GM21717 (cell line): ENCODE results near the gene TBCD.

Source experiments
- ATAC-seq: cut with Tn5 transposase; IDR thresholded peaks from one replicate; pipeline ENCODE4 v1.9.1; 2021; ENCODE audit warnings: mild to moderate bottlenecking, moderate library complexity; ENCODE audit not compliant: unreplicated experiment

TBCD gene

DNA sequence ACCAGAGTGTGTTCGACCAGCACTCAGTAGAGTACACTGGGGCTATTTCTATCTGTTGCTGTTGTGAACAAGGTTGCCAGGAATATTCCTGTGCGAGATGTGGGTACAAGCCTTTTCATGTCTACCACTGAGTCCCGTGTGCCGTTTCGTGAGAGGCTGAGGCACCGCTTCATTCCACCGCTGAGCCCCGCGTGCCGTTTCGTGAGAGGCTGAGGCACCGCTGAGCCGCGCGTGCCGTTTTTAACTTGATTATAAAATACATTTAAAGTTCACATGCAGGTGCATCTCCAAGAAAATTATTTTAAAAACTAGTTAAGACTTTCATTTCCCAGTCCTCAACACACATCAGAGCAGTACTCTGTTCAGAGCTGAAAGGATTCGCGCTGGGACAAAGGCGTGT, 166.6 kb downstream of the TBCD start:
- no peak for ATAC-seq

DNA sequence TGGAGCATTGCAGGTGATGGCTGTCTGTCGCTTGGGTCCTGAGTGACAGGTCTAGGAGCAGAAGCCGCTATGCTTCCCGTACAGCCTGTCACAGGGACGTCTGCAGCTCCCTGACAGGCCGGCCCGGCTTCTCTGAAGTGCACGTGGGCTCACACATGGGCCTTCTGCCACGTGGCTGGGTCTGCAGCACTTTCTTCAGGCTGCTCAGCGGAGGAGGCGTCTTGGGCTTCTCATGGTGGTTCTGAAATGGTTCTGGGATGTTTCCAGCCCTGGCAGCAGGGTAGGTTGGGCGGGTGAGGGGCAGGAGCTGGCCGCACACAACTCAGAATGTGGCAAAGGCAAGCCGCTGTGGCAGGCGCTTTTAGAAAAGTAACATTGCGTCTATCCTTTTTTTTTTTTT, 168.3 kb downstream of the TBCD start:
- ATAC-seq: no peak

DNA sequence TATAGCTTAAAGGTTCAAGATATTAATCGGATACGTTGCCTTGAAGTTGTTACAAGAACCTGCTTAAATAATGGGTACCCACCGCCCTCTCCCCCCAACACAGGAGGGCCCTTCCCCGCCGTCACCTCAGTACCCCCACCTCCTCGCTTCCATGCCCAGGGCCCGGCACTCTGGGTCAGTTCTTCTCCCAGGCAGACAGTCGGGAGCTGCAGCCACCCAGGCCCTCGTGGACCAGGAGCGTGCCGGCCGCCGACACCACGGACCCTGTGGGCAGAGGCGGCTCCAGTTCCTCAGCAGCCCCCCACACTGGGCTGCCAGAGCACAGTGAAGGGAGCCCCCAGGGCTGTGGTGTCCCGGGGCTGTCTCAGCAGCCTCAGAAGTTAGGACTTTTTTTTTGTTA, 168.8 kb downstream of the TBCD start:
- no peak for ATAC-seq

DNA sequence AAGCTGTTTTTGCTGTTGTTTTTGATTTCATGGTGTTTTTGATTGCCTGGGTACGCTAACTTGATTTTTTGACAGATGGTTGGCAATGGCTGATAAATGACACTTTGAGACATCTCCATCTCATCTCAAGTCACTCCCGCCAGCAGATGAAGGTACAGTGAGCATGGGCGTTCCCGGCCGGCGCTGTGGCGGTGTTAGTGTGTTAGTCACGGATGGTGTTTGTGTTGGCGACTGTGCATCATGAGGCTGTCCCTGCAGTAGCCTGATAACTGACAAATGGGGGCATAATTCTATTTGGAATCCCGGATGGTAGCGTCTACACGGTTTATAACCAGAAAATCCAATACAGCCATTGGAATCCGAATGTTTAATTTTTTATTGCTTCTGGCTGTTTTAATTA, 169.6 kb downstream of the TBCD start:
- ATAC-seq: no peak

DNA sequence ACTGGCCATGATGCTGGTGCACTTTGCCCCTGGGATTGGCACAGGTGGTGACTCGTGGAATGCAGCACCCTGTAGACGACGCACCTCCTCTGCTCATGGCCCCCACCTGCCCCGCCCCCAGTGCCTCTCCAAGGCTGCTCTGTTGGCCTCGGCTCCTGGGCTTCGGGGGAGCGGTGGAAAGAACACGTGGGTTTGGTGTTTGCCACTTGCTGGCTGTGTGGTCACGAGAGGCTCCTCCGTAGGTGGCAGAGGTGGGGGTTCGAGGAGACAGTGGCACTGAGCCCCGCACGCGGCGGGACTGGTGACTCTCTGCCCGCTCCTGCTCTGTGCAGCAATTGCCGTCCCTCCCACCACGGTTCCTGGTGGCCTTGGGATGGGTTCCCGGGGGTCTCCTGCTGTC, 170.8 kb downstream of the TBCD start:
- ATAC-seq: no peak

DNA sequence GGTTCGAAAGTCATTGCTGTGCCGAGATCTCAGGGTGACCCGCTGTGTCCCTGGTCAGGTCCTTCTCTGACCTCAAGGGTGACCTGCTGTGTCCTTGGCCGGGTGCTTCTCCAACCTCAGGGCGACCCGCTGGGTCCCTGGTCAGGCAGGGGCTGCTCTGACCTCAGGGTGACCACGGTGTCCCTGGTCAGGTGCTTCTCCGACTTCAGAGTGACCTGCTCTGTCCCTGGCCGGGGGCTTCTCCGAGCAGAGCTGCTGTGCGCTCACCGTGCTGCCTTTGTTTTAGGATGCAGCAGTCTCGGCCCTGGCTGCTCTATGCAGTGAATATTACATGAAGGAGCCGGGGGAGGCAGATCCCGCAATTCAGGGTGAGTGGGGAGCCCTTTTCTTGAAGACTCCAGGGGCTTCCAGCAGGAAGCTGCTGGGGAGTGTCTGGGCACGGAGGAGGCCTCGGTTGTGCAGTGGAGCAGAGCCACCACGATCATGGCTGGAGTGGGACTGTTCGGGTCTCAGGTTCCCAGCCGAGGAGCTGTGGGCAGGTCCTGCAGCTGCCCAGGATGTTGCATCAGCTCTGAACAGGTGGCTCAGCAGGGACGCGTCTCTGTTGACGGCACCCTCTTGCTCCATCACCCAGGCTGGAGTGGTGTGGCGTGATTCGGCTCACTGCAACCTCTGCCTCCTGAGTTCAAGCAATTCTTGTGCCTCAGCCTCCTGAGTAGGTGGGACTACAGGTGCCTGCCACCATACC, 171.7 kb downstream of the TBCD start:
- ATAC-seq: no peak

DNA sequence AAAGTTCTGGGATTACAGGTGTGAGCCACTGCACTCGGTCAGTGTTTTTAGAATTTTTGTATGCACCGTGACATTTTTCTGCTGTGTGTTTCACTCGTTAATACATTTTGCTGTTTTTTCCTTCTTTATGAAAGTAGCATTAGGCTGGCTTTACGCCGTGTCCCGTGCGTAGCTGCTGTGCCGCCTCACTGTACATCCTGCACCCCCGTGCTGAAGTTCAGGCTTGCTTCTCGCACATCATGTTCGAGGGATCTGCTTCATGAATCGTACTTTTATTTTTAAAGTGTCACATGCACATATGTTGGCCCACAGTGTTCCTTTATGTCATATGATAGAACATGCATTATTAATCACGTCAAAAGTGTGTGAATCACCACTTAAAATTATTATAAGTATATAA, 172.3 kb downstream of the TBCD start:
- no peak for ATAC-seq

DNA sequence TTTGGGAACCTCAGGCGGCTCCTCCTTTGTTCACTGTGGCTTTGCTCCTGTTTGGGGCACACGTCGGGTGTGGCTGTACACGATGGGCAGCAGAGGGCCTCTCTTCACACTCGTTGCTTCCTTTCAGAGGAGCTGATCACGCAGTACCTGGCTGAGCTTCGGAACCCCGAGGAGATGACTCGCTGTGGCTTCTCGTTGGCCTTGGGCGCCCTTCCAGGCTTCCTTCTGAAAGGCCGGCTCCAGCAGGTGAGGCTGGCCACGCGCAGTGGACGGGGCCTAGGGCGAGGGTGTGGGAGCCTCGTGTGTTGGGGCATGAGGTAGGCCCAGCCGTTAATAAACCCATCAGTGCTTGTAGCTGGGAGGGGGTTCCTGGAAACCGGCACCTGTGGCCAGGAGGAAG, 172.9 kb downstream of the TBCD start:
- no peak for ATAC-seq

DNA sequence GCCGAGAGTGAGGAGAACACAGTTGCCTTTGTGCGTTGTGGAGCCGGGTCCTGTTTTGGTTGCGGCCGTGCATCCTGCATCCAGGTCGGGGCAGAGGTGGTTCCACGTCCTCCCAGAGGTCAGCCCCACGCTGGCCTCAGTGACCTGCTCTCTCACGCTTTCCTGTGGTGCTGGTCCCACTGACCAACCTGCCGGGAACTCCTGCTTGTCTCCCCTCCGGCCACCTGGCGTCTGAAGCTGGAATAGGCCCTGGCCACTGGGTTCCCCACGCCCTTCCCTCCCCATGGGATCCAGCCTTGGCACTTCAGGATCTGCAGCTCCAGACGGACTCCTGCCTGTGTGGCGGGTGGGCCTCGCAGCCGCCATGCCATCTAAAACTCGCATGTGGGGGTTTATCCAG, 173.5 kb downstream of the TBCD start:
- ATAC-seq: no peak

DNA sequence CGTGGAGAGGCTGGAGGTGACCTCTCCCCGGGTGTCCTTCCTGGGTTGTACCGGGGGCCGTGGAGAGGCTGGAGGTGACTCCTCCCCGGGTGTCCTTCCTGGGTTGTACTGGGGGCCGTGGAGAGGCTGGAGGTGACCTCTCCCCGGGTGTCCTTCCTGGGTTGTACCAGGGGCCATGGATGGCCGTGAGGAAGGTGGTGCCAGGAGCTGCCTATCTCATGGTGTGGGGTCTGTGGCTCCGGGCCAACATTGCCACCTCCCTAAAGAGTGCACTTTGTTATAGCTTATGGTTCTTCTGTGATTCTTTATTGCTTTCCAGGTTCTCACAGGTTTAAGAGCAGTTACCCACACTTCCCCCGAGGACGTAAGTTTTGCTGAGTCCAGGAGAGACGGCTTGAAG, 174.2 kb downstream of the TBCD start:
- ATAC-seq: no peak

DNA sequence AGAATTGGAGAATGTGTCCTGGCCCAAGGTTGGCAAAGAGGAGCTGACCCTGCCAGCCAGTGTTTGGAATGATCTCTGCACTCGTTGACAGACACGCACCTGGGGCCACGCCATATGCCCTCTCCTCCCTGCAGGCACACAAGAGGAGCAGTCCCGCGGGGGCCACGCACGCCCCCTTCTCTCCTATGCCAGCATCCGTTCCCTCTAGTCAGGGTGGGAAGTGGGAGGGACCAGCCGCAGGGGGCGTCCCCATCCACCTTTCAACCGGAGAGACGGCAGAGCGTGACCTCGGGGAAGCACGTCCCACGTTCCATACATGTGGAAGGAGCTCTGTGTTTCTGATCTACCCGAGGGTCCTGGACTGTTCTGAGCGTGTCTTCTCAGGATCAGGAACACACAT, 174.9 kb downstream of the TBCD start:
- ATAC-seq: no peak

DNA sequence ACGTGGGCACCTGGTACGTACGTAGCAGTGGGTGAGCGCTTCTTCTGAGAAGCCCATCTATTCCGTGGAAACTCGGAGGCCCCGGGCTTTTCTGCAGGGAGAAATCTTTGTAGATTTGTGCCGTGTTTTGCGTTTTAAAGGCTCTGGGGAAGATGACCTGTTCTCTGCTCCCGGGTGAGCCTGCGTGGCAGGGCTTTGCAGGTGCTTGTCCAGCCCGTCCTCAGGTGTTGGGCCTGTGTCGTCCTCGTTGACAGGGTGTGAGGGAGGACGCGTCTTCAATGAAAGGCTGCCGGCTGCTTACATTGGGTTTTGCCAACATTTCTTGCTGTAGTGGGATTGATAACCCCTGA, 175.4 kb downstream of the TBCD start:
- ATAC-seq: no peak

DNA sequence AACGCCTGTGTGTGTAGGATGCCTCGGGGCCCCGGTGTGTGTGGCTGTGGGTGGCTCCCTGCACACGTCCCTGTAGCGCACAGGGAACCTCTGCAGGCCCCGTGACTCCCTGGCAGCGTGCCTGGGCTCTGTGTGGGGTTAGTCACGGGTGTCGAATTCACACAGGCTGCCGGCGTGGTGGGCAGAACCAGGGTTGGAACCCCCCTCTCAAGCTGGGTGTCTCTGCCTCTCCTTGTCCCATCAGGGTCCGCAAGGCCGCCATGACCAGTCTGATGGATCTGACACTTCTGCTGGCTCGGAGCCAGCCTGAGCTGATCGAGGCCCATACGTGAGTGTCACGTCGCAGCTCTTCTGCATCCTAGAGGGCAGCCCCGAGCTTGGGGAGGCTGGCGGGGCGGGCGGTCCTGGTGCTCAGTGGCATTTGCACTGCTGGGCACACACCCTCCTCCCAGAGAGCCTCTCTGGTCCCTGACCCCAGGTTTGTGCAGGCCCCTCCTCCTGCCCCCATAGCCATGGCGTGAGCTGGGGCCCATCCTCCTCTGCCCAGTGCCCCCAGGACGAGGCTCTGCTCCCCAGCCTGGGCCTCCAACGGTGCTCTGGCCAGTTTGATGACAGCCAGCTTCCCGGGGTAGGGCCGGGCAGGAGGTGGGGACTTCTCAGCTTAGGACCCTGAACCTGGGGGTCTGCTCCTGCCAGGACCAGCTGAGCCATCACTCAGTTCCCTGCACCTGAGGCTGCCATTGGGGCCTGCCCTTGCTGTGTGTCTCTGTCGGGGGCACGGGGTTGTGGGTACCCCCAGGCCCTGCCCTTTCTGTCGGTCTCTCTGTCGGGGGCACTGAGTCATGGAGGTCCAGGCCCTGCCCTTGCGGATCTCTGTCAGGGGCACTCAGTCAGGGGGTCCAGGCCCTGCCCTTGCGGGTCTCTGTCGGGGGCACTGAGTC, 176.1 kb downstream of the TBCD start:
- ATAC-seq: no peak

DNA sequence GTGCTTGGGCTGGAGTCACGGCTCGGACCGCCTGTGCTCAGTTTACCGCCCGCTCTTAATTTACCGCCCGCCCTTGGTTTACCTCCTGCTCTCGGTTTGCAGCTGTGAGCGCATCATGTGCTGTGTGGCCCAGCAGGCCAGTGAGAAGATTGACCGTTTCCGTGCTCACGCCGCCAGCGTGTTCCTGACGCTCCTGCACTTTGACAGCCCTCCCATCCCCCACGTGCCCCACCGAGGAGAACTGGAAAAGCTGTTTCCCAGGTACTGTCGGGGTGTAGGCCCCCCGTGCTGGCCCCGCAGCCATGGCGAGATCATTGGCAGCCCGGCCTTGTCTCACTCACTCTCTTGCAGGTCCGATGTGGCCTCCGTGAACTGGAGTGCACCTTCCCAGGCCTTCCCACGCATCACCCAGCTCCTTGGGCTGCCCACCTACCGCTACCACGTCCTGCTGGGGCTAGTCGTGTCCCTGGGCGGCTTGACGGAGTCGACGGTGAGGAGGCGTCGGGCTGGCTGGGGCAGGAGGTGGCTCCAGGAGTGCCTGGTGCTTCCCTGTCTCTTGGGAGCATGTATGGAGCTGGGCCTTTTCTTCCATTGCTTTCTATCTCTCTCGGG, 177.3 kb downstream of the TBCD start:
- ATAC-seq: no peak

DNA sequence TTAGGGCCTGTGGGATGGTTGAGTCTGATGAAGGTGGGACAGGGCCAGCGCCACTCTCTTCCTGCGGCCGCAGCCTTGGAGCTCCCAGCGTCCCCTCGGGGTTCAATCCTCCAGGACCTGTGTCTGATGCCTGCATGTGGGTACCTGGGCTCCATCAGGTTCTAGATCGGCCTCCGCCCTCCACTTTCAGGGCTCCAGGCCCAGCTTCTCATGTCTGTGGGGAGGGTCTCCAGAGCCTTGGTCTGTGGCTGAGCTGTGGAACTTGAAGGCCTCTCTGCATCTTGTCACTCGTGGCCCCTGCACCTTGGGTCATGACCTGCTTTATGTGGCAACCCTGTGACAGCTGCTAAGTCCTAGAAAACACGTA, 177.8 kb downstream of the TBCD start:
- ATAC-seq: no peak

DNA sequence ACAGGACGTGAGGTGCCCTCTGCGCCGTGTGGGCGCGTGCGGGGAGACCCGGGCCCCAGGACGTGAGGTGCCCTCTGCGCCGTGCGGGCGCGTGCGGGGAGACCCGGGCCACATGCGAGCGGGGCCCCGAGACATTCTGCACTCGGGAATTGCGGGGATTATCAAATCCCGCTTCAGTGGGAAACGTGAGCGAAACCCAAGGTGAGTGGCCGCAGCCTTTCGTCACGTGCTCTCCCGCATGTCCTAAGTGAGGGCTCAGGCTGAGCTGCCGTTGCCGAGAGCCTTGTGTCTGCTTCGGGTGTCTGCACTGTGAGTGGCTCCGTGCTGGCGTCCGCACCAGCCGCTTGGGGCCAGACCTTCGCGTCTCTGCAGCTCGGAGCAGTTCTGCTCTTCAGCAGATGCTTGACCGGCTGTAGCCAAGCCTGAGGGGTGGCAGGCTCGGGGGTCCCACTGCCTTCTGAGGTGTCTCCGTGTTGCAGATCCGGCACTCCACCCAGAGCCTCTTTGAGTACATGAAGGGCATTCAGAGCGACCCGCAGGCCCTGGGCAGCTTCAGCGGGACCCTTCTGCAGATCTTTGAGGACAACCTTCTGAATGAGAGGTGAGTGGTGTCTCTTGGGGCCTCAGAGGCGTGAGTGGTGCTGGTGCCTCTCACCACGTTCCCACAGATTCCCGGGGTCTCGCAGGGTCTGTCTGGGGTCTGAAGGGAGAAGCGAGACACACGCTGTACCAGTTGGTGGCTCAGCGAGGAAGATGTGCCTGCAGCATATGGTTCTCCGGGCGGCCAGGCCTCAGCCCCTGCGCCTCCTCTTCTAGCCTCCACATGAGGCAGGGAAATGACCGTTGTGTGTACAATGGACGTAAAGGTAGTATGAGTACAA, 178.4 kb downstream of the TBCD start:
- no peak for ATAC-seq

DNA sequence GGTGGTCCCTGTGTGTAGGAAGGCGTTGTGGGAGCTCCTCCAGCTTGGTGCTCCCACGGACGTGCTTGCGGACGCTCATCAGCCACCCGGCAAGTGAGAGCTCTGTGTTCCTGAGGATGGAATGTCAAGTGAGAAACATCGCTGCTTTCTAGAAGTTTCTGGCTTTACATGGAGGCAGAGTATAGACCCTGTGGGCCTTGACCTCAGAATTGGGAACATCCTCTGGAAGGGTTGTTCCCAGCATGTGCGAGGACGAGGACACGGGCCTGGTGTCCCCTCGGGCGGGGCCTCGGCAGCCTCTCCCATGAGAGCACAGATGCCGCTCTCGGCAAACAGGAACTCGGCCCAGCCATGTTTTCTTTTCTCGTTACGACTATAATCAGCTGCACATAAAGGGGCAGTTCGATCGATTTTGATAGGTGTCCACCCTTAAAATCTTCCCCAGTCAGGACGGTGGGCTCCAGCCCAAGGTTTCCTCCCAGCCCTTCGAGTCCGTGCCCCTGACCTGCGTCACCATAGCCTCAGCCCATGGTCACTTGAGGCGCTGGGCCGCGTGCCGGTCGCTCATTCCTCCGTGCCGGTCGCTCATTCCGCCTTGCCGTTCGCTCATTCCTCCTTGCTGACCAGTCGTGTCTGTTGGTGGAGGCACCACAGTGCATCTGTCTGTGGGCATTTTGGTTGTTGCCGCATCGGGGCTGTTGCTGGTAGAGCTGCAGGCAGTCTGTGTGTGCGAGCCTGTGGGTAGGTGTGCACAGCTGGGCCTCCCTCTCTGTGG, 179.2 kb downstream of the TBCD start:
- ATAC-seq: no peak

DNA sequence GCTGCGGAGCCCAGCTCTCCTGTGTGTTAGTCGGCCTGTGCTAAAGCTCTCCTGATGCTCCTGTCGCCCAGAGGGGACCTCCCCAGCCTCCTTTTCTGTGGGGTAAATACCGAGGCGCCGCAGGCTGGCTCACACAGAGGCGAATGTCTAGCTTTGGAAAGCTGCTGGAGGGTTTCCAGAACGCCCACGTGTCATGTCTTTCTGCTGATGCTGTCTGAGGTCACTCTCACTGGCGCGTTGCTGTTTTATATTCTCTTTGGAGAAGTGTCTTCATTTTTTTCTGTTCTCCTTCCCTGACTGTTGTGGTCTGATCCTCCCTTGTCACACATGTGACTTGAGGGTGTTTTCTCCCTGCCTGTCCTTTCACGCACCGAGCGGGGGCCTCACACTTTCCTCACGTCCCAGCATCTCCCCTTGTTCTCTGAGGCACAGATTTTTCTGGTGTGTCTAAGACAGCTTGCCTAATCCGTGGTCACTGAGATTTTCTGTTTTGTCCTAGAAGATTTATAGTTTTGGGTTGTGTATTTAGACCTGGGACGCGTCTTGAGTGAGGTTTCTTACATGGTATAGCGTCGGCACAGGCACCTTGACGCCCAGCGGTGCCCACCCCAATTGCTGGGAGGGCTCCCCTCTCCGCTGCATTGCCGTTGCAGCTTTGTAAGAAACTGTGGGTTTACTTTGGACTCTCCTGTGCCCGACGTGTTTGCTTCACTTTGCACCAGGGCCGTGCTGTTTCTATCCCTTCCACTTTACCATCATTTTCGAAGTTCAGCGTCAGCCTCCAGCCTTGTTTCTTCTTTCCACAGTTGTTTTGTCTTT, 180.0 kb downstream of the TBCD start:
- no peak for ATAC-seq

DNA sequence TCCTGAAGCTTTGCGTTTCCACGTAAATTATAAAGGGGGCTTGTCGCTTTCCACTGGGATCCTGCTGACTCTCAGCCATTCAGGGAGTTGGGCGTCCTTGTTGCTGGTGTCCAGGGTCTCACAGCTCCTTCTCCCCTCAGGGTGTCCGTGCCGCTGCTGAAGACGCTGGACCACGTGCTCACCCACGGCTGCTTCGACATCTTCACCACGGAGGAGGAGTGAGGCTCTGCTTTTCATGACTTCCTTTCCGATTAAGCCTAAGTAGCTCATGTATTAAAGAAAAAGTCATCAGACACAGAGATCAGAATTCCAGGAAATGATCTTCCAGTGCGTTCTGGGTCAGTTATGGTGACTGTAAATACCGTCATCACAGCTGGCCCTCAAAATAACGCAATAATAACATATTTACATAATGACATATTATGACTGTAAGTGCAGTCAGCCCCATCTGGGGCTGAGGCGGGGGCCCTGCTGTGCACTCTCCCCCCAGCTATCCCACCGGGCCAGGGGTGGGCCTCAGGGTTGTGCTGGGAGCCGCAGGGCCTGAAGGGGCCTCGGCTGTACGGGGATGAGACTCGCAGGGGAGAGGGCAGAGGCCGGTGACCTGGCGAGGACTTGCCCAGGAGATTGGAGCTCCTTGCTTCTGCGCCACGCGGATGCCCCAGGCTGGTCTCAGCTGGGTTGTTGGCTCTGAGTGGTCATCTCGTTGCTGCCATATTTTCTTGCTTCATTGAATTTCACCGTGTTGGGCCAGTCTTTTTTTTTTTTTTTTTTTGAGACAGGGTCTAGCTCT, 180.8 kb downstream of the TBCD start:
- no peak for ATAC-seq
